HG02759 (cell line): ENCODE measurements around the gene TNF.
"Not testable (repeated sequence)": the region's sequence is repeated elsewhere in the genome, so short reads cannot be mapped to it uniquely, and the experiment has no call there.

Source experiments
- ATAC-seq: cut with Tn5 transposase; IDR thresholded peaks from one replicate; pipeline ENCODE4 v1.9.1; 2021; ENCODE audit warnings: mild to moderate bottlenecking, moderate library complexity; ENCODE audit not compliant: unreplicated experiment

The TNF gene

DNA sequence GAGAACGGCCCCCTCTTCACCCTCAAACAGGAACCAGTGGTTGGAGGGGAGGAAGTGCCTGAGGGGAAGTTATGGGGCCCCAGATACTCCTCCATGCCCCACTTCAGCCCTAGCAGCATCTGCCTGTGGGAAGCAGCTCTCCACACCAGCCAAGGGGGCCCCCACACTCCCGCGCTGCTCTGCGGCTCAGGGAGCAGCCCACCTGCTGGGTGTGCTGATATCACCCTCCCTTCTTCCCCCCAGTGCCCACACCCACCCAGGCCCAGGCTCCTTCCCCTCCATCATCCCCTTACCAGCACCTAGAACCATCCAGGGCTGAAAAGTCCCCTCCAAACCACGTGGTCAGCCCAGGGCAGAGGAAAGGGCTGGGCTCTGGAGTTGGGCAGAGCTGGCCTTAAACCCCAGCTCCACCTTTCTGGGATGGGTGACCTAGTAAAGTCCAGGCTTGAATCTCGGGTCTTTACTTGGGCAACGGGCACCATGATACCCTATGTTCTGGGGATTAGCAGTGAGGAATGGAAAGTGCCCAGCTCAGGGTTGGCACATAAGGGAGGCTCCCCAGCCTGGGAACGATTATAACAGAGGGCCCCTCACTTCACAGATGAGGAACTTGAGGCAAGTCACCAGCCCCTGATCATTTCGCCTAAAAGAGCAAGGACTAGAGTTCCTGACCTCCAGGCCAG lies 11.4 kb downstream of the TNF start:
- ATAC-seq = no peak

DNA sequence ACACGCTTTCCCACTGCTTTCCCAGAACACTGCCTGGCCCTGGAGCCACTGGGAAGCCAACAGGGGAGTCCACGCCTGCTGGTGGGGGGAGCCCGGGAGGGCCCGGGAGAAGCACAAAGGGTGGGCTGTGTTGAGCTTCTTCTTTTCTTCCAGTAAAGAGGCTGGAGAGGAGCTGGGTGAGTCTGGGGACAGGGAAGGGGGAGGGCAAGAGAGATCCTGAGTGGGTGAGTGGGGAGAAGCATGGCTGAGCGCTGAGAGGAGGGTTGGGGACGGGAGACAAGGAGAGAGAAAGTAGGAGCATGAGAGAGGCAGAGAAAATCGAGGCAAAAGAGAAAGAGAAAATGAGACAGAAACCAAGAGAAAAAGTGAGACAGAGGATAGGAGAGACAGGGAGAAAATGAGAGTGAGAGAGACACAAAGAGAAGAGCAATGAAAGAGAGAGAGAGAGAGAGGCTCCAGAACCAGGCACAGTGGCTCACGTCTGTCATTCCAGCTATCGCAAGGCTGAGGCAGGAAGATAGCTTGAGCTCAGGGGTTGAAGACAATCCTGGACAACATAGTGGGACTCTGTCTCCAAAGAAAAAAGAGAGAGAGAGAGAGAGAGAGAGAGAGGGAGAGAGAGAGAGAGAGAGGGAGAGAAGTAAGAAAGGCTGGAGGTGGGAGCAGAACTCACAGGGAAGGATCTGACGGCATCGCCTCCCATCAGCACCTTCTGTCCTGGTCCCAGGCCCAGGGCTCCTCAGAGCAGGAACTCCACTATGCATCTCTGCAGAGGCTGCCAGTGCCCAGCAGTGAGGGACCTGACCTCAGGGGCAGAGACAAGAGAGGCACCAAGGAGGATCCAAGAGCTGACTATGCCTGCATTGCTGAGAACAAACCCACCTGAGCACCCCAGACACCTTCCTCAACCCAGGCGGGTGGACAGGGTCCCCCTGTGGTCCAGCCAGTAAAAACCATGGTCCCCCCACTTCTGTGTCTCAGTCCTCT lies 12.7 kb downstream of the TNF start:
- ATAC-seq = no peak

GRCh38 chr6:31588871-31589650 lies 13.7 kb downstream of the TNF start:
- ATAC-seq = no peak

GRCh38 chr6:31590691-31591090 lies 15.3 kb downstream of the TNF start:
- ATAC-seq = not testable (repeated sequence)

- no peak for ATAC-seq
Measured at GRCh38 chr6:31592396-31592771, 17.0 kb downstream of the TNF start.

DNA sequence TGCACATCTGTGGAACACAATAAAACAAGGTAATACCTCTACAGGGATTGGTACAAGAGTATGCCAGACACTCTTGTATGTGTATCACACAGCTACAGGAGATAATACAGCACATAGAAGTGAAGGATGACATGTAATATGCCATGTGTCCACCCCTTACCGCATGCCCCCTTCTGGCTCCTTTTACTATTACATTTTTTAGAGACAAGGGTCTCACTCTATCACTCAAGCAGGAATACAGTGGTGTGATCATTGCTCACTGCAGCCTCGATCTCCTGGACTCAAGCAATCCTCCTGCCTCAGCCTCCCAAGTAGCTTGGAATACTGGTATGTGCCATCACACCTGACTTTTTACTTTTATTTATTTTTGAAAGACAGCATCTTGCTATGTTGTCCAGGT lies 21.6 kb downstream of the TNF start:
- no peak for ATAC-seq

DNA sequence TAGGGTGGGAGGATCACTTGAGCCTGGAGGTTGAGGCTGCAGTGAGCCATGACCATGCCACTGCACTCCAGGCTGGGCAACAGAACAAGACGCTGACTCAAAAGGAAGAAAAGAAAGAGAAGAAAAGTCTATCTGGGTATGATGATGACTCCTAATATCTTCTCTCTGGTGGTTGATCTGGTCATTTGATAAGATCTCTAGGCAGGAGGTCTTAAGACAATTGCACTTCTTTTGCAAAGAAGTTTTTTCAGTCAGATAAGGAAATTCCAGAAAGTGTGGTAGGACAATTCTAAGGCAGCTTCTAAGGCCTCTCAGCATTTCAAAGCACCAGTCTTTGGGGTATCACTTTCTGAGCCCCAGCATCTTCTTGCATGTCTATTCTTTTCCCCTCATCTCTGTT lies 32.0 kb downstream of the TNF start:
- ATAC-seq = no peak

DNA sequence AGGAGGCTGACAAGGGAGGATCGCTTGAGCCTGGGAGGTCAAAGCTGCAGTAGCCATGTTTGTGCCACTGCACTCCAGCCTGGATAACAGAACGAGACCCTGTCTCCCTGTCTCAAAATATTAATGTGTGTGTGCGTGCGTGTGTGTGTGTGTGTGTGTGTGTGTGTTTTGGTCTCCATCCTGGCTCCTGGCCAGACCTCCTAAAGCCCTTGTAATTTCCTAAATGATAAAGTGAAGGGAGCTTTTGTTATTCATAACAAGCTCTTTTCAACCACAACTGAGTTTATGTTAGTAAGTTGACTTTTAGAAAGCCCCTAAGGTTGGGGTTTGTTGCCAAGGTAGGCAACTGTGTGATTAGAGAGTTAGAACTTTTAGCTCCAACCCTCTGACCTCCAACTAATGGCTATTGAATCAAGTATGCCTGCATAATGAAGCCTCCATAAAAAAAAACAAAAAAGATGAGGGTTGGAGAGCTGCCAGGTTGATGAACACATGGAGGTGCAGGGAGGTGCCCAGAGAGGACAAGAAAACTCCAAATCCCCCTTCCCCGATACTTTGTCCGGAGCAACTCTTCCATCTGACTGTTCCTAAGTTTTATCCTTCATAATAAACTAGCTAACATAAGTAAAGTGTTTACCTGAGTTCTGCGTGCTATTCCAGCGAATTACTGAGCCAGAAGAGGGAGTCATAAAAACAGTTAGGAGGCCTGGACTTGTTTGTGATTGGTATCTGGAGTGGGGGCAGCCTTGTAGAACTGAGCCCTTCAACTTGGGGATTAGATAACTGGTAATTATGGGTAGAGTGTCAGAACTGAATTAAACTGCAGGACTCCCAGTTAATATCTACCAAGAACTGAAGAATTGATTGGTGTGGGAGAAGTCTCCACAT lies 34.4 kb downstream of the TNF start:
- ATAC-seq = no peak

DNA sequence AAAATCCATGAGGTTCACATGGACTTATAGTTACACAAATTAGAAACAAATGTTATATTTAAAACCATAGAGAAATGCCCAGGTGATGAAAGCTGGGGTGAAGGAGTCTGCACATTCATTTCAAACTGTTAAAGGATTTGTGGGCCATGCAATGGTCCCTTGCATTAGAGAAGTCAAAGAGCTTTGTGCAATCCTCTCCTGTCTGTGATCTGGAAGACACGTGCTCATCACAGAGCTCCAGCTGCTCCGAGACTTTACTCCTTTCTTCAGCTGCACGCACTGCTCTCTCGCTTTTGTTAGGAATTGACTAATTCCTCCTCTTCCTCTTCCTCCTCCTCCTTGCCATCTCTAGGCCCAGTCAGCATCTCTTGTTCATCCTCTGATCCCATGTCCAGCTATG lies 35.6 kb downstream of the TNF start:
- no peak for ATAC-seq

DNA sequence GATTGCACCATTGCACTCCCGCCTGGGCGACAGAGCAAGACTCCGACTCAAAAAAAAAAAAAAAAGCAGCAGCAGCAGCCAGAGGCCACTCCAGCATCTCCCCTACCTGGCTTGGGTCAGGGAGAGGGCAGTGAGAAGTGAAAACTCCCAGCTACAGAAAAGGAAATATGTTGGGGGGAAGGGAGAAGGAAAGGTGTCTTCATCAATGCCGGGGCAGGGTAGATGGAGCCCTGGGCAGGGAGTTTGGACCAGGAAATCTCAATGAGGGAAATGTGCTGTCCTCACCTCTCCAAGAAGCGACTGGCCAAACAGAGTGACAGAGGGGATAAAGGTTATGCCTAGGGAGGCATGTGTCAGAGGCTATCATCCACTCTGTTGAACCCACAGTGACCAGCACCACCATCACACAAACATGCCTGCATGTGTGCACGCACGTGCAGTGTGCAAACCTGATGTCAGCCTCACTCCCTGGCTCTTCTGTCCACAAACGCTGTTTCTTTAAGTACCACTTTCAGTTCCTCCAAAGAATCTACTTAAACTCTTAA lies 38.8 kb downstream of the TNF start:
- ATAC-seq = no peak

- no peak for ATAC-seq
Measured at GRCh38 chr6:31614684-31615578, 39.6 kb downstream of the TNF start, which contains the start of gene AIF1. TSS of gene AIF1 (plus strand) at chr6:31615234. CDS start at chr6:31615330, 96 bp downstream.

DNA sequence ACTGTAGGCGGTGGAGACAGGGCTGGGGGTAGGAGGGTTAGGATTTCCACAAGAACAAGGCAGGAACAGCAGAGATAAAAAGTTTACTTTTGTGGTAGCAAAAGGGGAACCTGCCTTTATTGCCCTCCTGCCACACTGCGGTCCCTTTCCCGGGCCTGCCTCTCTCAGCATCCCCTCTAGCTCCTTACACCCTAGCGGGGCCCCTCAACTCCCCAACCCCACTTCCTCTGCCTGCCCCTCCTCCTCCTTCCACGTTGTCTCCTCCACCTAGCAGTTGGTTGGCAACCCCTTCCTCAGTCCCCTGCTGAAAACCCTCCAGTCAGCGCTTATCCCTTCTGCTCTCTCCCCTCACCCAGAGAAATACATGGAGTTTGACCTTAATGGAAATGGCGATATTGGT lies 40.4 kb downstream of the TNF start:
- ATAC-seq = no peak

- no peak for ATAC-seq
Measured at GRCh38 chr6:31617010-31617409, 41.6 kb downstream of the TNF start.

DNA sequence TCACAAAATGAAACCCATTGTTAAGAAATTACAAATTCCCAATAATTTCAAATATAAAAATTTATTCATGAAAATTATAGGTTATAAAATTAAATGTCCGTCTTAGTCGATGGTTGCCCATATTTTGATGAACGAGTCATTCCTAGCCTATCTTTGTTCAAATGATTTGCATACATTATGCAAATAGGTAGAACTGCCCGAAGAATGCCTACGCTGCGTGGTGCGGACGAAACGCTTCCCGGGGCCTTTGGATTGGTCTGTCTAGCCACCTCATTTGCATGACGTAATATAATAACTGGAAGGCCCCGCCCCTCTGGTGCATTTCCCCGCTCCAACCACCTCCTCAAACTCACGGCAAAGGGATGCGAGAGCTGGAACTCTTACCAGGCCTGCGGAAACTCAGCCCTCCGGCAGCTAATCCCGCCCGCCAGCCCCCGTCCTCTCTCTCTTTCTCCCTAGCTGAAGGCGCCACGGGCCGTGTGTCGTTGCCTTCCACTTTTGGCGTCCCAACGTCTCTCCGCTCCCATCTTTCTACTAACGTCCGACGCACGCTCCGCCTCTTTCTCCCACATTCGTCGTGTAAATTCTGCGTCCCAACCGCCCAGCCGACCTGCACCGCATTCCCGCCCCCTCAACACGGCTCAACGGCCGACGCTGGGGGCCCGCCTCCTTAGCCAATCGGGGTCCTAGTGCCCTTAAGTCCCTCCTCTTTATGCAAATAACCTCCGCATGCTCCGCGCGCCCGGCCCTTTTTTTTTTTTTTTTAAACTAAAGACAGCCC lies 44.6 kb downstream of the TNF start:
- peak; percentile 81 for ATAC-seq

- peak; percentile 71 for ATAC-seq
Measured at GRCh38 chr6:31620586-31621319, 45.4 kb downstream of the TNF start, which contains the start of gene PRRC2A. TSS of gene PRRC2A (plus strand) at chr6:31620715. CDS start at chr6:31622790, 2,075 bp downstream.

DNA sequence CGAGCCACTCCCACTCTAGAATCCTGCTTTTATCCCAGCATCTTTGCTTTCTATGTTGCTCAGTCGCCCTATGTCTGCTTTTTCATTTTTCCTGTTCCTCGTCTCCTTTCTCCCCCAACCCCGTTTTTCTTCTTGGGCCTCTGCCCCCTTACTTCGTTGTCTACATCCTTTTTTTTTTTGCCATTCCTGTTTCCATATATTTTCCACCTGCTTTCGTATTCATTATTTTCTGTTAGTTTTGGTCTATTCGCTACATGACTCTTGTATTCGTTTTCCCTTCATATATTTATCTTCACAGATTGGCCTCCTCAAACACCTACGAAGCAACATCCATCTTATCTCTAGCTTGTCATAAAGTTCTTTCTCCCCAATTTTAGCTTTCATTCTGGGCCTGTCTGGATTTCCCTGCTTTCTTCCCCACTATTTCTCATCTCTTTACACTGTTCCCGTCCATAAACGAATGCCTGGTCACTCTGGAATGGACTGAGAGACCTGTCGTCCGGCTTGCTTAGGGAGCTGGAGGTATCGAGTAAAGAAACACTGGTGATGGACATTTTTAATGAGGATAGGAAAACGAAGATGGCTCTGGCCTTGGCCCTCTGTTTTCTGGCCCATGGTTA lies 46.1 kb downstream of the TNF start:
- no peak for ATAC-seq

GRCh38 chr6:31621991-31622390 lies 46.6 kb downstream of the TNF start:
- no peak for ATAC-seq
